ENCODE results near the gene BLOC1S4.

The BLOC1S4 gene

GRCh38 chr4:6689506-6689960 lies 26.4 kb upstream of the BLOC1S4 start:
- in situ Hi-C loops (cut with MboI; ENCODE audit: low sequenced_read_pairs), result no loop called here

- in situ Hi-C loops (cut with MboI; ENCODE audit: low sequenced_read_pairs), result no loop called here
These were observed 23.6 kb upstream of the BLOC1S4 start for GRCh38 chr4:6692379-6692778.

GRCh38 chr4:6692806-6693205 lies 23.2 kb upstream of the BLOC1S4 start:
- in situ Hi-C loops (cut with MboI; ENCODE audit: low sequenced_read_pairs), result no loop called here

- in situ Hi-C loops (cut with MboI; ENCODE audit: low sequenced_read_pairs), result no loop called here
These were observed 22.5 kb upstream of the BLOC1S4 start, which contains the start of gene S100P for GRCh38 chr4:6693231-6694176. Gene S100P (plus strand): TSS chr4:6693878. CDS start chr4:6693933, 55 bp downstream.

DNA sequence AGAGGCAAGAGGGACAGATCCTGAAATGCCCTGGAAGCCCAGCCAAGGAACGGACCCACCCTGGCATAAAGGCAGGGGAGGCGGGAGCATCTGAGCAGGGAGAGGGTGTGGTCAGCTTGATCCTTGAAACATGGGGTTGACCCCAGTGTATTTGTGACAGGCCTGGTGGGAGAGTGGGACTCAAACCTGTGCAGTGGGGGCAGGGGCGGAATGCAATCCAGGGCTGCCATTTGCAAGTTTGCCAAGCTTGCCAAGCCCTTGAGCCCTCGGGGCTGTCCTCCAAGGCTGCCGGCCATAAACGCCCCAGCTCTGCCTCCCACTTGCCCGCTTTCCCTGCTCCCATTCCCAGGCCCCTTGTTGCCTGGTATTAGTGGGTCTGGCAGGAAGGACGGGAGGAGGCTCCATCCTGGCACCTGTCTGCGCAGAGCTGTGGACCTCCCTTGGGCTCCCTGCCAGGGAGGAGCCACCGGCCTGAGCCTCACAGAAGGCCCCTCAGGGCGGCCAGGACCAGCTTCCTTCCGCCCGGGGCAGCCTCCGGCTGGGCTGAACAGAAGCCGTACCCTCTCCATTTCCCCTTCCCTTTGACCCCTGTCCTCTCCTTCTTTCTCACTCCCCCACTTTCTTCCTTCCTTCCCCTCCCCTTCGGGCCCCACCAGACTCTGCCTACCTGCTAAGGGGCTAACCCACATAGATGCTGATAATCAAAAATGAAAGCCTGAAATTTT lies 21.6 kb upstream of the BLOC1S4 start:
- in situ Hi-C loops (cut with MboI; ENCODE audit: low sequenced_read_pairs), result no loop called here

GRCh38 chr4:6695660-6696610 lies 20.0 kb upstream of the BLOC1S4 start:
- in situ Hi-C loops (cut with MboI; ENCODE audit: low sequenced_read_pairs), result no loop called here

GRCh38 chr4:6696611-6697010 lies 19.4 kb upstream of the BLOC1S4 start:
- in situ Hi-C loops (cut with MboI; ENCODE audit: low sequenced_read_pairs), result no loop called here

DNA sequence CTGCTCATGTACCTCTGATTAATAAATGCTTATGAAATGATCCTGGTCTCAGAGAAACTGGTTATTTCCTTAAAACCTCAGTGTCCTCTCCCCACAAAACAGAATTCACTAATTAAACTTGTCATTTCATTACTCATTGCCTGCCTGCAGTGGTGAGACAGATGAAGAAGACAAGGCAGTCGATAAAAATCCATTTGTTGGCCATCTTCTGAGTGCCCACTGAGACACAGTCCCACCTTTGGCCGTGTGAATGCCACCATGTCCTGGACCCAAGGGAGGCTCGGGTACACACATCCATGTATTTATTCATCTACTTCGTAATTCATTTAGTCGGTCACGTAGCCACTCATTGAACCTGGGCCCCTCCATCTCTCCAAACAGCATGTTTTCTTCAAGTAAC lies 18.8 kb upstream of the BLOC1S4 start:
- in situ Hi-C loops (cut with MboI; ENCODE audit: low sequenced_read_pairs), result no loop called here

GRCh38 chr4:6699388-6699787 lies 16.6 kb upstream of the BLOC1S4 start:
- in situ Hi-C loops (cut with MboI; ENCODE audit: low sequenced_read_pairs), result no loop called here

DNA sequence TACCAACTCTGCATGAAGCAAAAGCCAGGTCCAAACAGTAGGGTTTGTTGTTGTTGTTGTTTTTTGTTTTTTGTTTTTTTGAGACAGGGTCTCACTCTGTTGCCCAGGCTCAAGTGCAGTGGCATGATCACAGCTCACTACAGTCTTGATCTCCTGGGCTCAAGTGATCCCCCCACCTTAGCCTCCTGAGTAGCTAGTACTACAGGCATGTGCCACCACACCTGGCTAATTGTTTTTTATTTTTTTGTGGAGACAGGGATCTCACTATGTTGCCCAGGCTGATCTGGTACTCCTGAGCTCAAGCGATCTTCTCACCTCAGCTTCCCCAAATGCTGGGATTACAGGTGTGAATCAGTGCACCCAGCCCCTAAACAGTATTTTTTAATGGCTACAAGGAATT lies 16.1 kb upstream of the BLOC1S4 start:
- in situ Hi-C loops (cut with MboI; ENCODE audit: low sequenced_read_pairs), result no loop called here

- in situ Hi-C loops (cut with MboI; ENCODE audit: low sequenced_read_pairs), result no loop called here
These were observed 14.6 kb upstream of the BLOC1S4 start for GRCh38 chr4:6701371-6701770.

GRCh38 chr4:6702761-6703160 lies 13.2 kb upstream of the BLOC1S4 start:
- in situ Hi-C loops (cut with MboI; ENCODE audit: low sequenced_read_pairs), result no loop called here

DNA sequence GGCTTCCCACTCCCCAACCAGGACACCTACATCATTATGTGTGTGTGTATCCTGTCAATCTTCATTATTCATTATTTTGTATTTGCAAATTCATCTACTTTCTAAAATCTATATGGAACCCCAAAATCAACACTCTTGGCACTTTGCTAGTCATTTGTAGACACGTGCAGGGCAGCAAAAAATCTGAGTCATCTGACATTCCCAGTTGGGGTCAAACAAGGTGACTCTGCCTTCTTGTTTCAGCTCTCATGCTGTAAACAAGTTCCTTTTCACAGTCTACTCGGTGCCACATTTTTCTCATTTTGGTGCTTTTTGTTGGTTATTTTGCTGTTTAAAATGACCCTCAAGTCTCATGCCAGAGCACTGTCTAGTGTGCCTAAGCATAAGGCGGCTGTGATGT lies 12.2 kb upstream of the BLOC1S4 start:
- in situ Hi-C loops (cut with MboI; ENCODE audit: low sequenced_read_pairs), result no loop called here

GRCh38 chr4:6705646-6706045 lies 10.3 kb upstream of the BLOC1S4 start:
- in situ Hi-C loops (cut with MboI; ENCODE audit: low sequenced_read_pairs), result no loop called here

DNA sequence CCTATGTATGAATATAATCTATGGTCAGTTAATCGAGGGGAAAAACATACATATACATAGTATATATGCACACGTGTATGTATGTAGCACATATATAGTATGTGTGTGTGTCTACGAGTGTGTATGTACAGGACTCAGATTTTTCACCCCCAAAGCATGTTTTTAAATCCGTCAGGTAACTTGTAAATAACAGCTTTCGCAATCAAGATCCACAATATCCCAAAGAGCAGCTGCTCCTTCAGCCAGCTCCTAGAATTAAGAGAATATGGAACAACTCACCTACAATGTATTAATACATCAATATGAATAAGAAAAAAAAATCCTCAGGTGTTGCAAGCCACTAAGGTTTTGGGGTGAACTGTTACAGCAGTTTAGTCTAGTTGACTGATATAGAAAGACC lies 9.8 kb upstream of the BLOC1S4 start:
- in situ Hi-C loops (cut with MboI; ENCODE audit: low sequenced_read_pairs), result no loop called here

GRCh38 chr4:6709230-6710114 lies 6.5 kb upstream of the BLOC1S4 start, which contains the start of gene MRFAP1L1:
Gene MRFAP1L1 (minus strand): TSS chr4:6709865. CDS start chr4:6709629, 236 bp downstream.
- in situ Hi-C loops (cut with MboI; ENCODE audit: low sequenced_read_pairs), result loop anchor here (10.0 kb wide), 2 partner anchors 335 to 365 kb away; partner anchors contain the start of gene TADA2B

- in situ Hi-C loops (cut with MboI; ENCODE audit: low sequenced_read_pairs), result loop anchor here (10.0 kb wide), 2 partner anchors 335 to 365 kb away; partner anchors contain the start of gene TADA2B
These were observed 5.7 kb upstream of the BLOC1S4 start for GRCh38 chr4:6710282-6710681.

DNA sequence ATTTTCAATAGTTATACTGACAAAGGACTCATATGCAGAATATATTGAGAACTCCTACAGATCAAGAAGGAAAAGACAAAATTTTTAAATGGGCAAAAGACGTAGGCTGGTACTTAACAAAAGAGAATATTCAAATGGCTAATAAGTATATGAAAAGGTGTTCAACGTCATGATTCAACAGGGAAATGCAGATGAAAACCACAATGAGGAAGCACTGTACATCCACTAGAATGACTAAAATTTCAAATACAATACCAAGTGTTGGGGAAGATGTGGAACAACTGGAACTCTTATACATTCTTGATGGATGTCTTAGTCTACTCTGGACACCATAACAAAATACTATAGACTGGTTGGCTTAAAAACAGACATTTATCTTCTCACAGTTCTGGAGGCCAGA lies 5.0 kb upstream of the BLOC1S4 start:
- in situ Hi-C loops (cut with MboI; ENCODE audit: low sequenced_read_pairs), result loop anchor here (10.0 kb wide), 2 partner anchors 334 to 364 kb away; partner anchors contain the start of gene TADA2B

DNA sequence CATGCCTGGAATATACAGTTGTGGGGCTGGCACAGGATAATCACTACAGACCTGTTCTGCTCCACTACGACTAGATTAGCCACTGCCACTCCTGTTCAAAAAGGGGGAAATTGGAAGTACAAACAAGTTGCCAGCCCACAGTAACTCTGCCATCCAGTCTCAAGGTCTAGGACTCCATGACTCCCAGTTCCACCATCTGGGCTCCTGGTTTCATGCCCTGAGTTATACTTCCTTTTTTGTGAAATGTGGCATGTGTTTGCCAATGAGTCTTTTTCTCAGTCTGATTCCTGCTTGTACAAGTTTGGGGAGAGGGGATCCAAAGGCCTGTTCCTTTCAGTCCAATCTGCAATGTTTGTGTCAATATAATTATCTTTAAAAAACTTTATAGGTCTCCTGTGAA lies 1.0 kb upstream of the BLOC1S4 start:
- in situ Hi-C loops (cut with MboI; ENCODE audit: low sequenced_read_pairs), result loop anchor here (10.0 kb wide), 2 partner anchors 330 to 360 kb away; partner anchors contain the start of gene TADA2B
